C4-2B (cell line): ENCODE measurements around the gene TMEM52.
"Not testable (repeated sequence)": the region's sequence is repeated elsewhere in the genome, so short reads cannot be mapped to it uniquely, and the experiment has no call there.

ENCODE experiments used
- H3K27ac ChIP-seq: fragments of 450-650 bp; 2 replicates; pipeline ENCODE4 v1.5.1; 2017
- CTCF ChIP-seq: fragments of 450-650 bp; conservative IDR thresholded peaks from 2 replicates; pipeline ENCODE4 v1.5.1; 2017; ENCODE audit warnings: mild to moderate bottlenecking
- ZFX ChIP-seq: fragments of 450-650 bp; IDR thresholded peaks from 2 replicates; pipeline ENCODE4 v1.6.1; 2017

Gene TMEM52

GRCh38 chr1:1941211-1941841 lies 22.2 kb upstream of the TMEM52 start:
- TF ChIP-seq CTCF = no peak
- TF ChIP-seq ZFX = no peak
- no peak overlapping the region for H3K27ac ChIP-seq

- H3K27ac ChIP-seq = no peak overlapping the region
- no peak for TF ChIP-seq ZFX
- TF ChIP-seq CTCF = no peak
Observed at GRCh38 chr1:1940123-1940425, 21.0 kb upstream of the TMEM52 start.

GRCh38 chr1:1939296-1940122 lies 20.4 kb upstream of the TMEM52 start:
- no peak overlapping the region for H3K27ac ChIP-seq
- TF ChIP-seq CTCF = no peak
- TF ChIP-seq ZFX = no peak

GRCh38 chr1:1938613-1939295 lies 19.7 kb upstream of the TMEM52 start:
- no peak overlapping the region for H3K27ac ChIP-seq
- TF ChIP-seq ZFX (no peak), CTCF (no peak)

- no peak overlapping the region for H3K27ac ChIP-seq
- TF ChIP-seq ZFX (no peak), CTCF (no peak)
Observed at GRCh38 chr1:1938276-1938573, 19.1 kb upstream of the TMEM52 start.

GRCh38 chr1:1937549-1938275 lies 18.6 kb upstream of the TMEM52 start:
- TF ChIP-seq CTCF (no peak), ZFX (no peak)
- H3K27ac ChIP-seq = no peak overlapping the region

- TF ChIP-seq ZFX (no peak), CTCF (no peak)
Observed at GRCh38 chr1:1937061-1937460, 18.0 kb upstream of the TMEM52 start.

GRCh38 chr1:1934848-1935247 lies 15.8 kb upstream of the TMEM52 start:
- H3K27ac ChIP-seq = not testable (repeated sequence)

More at GRCh38 chr1:1937061-1937460, 18.0 kb upstream of the TMEM52 start:
- no peak overlapping the region for H3K27ac ChIP-seq
